Fibroblast of the aortic adventitia (primary cell): Measurements from ENCODE around the gene CBLB. TPM values are rescaled to one million over a fixed set of nuclear protein-coding genes. Genes with fewer than 3 reads are reported as not detected.

Experiments
- DNase-seq: peaks from one replicate; pipeline ENCODE4 v3.0.0-alpha.2; 2010; ENCODE audit warnings: low read depth
- H3K4me3 ChIP-seq: 2 replicates; pipeline ENCODE4 v1.5.1; 2011; ENCODE audit warnings: low read depth, mild to moderate bottlenecking, control low read depth, low read length, moderate library complexity
- total RNA-seq: library from RNA; depleted of rRNA; stranded (reverse); fragments of >200 nt; gene quantifications from 2 replicates; pipeline ENCODE4 v1.2.3, GENCODE V29; 2012; ENCODE audit warnings: low replicate concordance
- TF ChIP-seq, protein P1 (sequence below): IDR thresholded peaks from 2 replicates; pipeline ENCODE4 v1.5.1; 2011; ENCODE audit warnings: mild to moderate bottlenecking, low read length, control low read depth, inconsistent platforms; ENCODE audit not compliant: insufficient read depth

CBLB gene
- total RNA-seq, 1 donor = 63.9 TPM

GRCh38 chr3:105891101-105891500 lies 22.3 kb upstream of the CBLB start:
- TF ChIP-seq, protein P1, sequence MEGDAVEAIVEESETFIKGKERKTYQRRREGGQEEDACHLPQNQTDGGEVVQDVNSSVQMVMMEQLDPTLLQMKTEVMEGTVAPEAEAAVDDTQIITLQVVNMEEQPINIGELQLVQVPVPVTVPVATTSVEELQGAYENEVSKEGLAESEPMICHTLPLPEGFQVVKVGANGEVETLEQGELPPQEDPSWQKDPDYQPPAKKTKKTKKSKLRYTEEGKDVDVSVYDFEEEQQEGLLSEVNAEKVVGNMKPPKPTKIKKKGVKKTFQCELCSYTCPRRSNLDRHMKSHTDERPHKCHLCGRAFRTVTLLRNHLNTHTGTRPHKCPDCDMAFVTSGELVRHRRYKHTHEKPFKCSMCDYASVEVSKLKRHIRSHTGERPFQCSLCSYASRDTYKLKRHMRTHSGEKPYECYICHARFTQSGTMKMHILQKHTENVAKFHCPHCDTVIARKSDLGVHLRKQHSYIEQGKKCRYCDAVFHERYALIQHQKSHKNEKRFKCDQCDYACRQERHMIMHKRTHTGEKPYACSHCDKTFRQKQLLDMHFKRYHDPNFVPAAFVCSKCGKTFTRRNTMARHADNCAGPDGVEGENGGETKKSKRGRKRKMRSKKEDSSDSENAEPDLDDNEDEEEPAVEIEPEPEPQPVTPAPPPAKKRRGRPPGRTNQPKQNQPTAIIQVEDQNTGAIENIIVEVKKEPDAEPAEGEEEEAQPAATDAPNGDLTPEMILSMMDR = no peak
- no peak overlapping the region for H3K4me3 ChIP-seq
- DNase-seq = no peak

DNA sequence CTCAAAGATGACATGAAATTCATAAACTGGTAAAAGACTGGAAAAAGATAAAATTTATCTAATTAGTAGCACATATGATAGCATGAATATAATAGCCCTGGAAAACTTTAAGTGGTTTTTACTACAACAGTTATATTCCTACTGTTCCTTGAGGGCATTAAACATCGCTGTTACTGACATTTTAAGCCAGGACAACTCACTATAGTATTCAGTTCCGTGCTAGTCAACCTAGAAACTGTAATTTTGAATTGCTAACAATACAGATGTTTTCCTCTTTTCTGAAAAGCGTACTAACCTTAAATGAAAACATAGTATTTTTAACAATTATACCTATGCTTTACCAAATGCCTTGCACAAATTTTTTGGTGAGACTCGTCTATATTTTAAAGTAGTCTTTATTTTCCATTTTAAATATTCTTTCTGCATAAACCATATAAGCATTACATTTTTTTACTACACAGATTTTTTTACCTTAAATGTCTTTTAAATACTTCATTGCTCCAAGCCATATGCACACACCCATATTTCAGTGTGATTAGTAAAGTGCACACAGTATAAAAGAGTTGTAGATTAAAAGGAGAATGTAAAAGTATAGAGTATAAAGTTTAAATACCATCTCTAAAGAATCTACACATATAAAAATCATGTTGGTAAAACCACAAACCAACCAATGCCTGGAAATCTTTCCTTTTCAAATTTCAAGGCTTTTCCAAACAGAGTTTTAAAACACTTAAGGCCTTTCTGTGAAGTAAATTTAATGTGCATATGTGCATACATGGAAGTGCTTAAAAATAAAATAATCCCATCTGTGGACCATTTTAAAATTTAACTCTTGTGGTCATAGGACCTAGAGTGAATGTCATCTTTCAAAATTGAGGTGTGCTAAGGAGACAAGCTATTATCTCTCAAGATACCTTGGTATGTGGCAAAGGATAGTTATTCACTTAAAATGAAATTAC lies 20.1 kb upstream of the CBLB start:
- no peak overlapping the region for H3K4me3 ChIP-seq
- TF ChIP-seq, protein P1 = no peak

GRCh38 chr3:105885256-105885655 lies 16.4 kb upstream of the CBLB start:
- no peak overlapping the region for H3K4me3 ChIP-seq
- DNase-seq = no peak
- TF ChIP-seq, protein P1 = no peak

More for the DNA sequence above, 20.1 kb upstream of the CBLB start:
- DNase-seq = no peak

- H3K4me3 ChIP-seq = no peak overlapping the region
- TF ChIP-seq, protein P1 = no peak
- no peak for DNase-seq
Measured at GRCh38 chr3:105883798-105884377, 15.1 kb upstream of the CBLB start.

DNA sequence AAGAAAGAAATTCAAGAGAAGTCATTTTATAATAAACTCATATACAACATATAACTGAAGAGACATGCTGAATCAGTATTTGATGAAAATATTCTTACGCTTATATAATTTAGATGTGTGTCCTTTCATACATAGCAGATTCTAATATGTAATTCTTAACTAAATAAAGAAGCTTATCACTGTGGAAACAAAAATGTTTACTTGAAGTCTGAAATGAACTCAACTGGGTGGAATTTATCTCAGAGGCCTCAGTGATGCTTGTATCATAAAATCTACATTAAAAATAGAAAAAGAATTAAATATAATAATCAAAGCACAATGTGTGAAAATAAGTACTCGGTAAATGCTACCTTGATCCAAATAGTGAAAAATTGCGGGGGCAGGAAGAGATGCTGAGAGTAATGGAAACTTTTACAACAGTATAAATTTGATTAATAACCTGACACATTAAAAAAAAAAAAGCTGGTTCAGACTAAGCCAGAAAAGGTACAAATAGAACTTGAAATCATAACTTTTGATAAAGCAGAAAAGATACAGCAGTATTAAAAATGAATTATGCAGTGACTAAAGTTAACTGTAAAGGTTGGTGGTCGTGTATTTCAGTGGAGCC lies 12.0 kb upstream of the CBLB start:
- H3K4me3 ChIP-seq = no peak overlapping the region
- no peak for DNase-seq
- TF ChIP-seq, protein P1 = no peak

- peak; percentile 73 for DNase-seq
- TF ChIP-seq, protein P1 = no peak
- H3K4me3 ChIP-seq = no peak overlapping the region
Measured at GRCh38 chr3:105878061-105878460, 9.2 kb upstream of the CBLB start.
